Liver (tissue), 9 donors: ENCODE data around the gene PPM1B. TPM values are rescaled to one million over a fixed set of nuclear protein-coding genes. Genes with fewer than 3 reads are reported as not detected.

Experiments used
- DNase-seq: peaks from one replicate; pipeline ENCODE4 v3.0.0-alpha.2; 2017; ENCODE audit warnings: low spot score
- H3K27ac ChIP-seq, 2 donors: one replicate each; pipeline ENCODE4 v1.7.0; 2013; ENCODE audit warnings: inconsistent platforms in 2 of 2, low read length in 2 of 2, control low read depth in 1 of 2, low read depth in 1 of 2, mild to moderate bottlenecking in 1 of 2
- H3K27me3 ChIP-seq, 4 donors: one replicate each; pipeline versions ENCODE4 v1.6.1 to v1.7.0; 2013; ENCODE audit warnings: low read length in 3 of 4, inconsistent platforms in 1 of 4, mild to moderate bottlenecking in 1 of 4, moderate library complexity in 1 of 4; ENCODE audit not compliant: control insufficient read depth in 4 of 4, insufficient read depth in 4 of 4
- H3K36me3 ChIP-seq, 4 donors: one replicate each; pipeline versions ENCODE4 v1.6.1 to v1.7.0; 2013; ENCODE audit warnings: low read length in 3 of 4, mild to moderate bottlenecking in 3 of 4, low read depth in 1 of 4, moderate library complexity in 1 of 4; ENCODE audit not compliant: control insufficient read depth in 4 of 4, insufficient read depth in 3 of 4
- H3K4me1 ChIP-seq, 4 donors: one replicate each; pipeline versions ENCODE4 v1.6.1 to v1.7.0; 2013; ENCODE audit warnings: low read length in 3 of 4, mild to moderate bottlenecking in 3 of 4, moderate library complexity in 1 of 4; ENCODE audit not compliant: control insufficient read depth in 4 of 4, insufficient read depth in 4 of 4
- H3K4me3 ChIP-seq, 3 donors: one replicate each; pipeline versions ENCODE4 v1.6.1 to v1.7.0; 2013; ENCODE audit warnings: low read length in 3 of 3, control low read depth in 1 of 3, low read depth in 1 of 3, mild to moderate bottlenecking in 1 of 3
- H3K9ac ChIP-seq, 2 donors: one replicate each; pipeline ENCODE4 v1.7.0; 2013; ENCODE audit warnings: low read length in 2 of 2, mild to moderate bottlenecking in 2 of 2, moderate library complexity in 2 of 2, control low read depth in 1 of 2, low read depth in 1 of 2
- H3K9me3 ChIP-seq, 4 donors: one replicate each; pipeline versions ENCODE4 v1.6.1 to v1.7.0; 2013; ENCODE audit warnings: low read length in 3 of 4; ENCODE audit not compliant: control insufficient read depth in 4 of 4
- ATF3 ChIP-seq: IDR thresholded peaks from 2 replicates; pipeline ENCODE4 v1.6.1; 2016; ENCODE audit warnings: antibody characterized with exemption
- CTCF ChIP-seq: fragments of 150-350 bp; IDR thresholded peaks from 2 replicates; pipeline ENCODE4 v1.5.1; 2017; ENCODE audit warnings: improper control_type of control experiment, low read depth, low read length; ENCODE audit not compliant: missing input control
- EGR1 ChIP-seq, 2 donors: IDR thresholded peaks; 2 replicates each; pipeline ENCODE4 v1.6.1; 2016 to 2018; ENCODE audit warnings: antibody characterized with exemption in 2 of 2, low read depth in 2 of 2
- FOXA1 ChIP-seq: IDR thresholded peaks from 2 replicates; pipeline ENCODE4 v1.6.1; 2016; ENCODE audit warnings: antibody characterized with exemption
- FOXA2 ChIP-seq: IDR thresholded peaks from 2 replicates; pipeline ENCODE4 v1.6.1; 2016; ENCODE audit warnings: antibody characterized with exemption
- HNF4A ChIP-seq, 2 donors: conservative IDR thresholded peaks; 2 replicates each; pipeline ENCODE4 v1.6.1; 2016; ENCODE audit warnings: antibody characterized with exemption in 2 of 2, mild to moderate bottlenecking in 2 of 2
- HNF4G ChIP-seq: IDR thresholded peaks from 2 replicates; pipeline ENCODE4 v1.6.1; 2016; ENCODE audit warnings: antibody characterized with exemption
- JUND ChIP-seq, 2 donors: IDR thresholded peaks; 2 replicates each; pipeline ENCODE4 v1.6.1; 2016; ENCODE audit warnings: antibody characterized with exemption in 2 of 2
- MAX ChIP-seq: IDR thresholded peaks from 2 replicates; pipeline ENCODE4 v1.6.1; 2016; ENCODE audit warnings: antibody characterized with exemption
- NR2F2 ChIP-seq: IDR thresholded peaks from 2 replicates; pipeline ENCODE4 v1.6.1; 2016; ENCODE audit warnings: antibody characterized with exemption
- RAD21 ChIP-seq, 2 donors: IDR thresholded peaks; 2 replicates each; pipeline ENCODE4 v1.6.1; 2016; ENCODE audit warnings: antibody characterized with exemption in 2 of 2, mild to moderate bottlenecking in 2 of 2
- RXRA ChIP-seq, 2 donors: IDR thresholded peaks; 2 replicates each; pipeline ENCODE4 v1.6.1; 2017 to 2018; ENCODE audit warnings: antibody characterized with exemption in 2 of 2, mild to moderate bottlenecking in 1 of 2
- SP1 ChIP-seq: IDR thresholded peaks from 2 replicates; pipeline ENCODE4 v1.6.1; 2018; ENCODE audit warnings: antibody characterized with exemption, mild to moderate bottlenecking
- YY1 ChIP-seq: IDR thresholded peaks from 2 replicates; pipeline ENCODE4 v1.6.1; 2016; ENCODE audit warnings: antibody characterized with exemption, mild to moderate bottlenecking
- ZBTB33 ChIP-seq: IDR thresholded peaks from 2 replicates; pipeline ENCODE4 v1.6.1; 2016; ENCODE audit warnings: antibody characterized with exemption
- WGBS: extraction: QIAGEN DNeasy Blood & Tissue Kit; methylation state at CpG from one replicate; pipeline ENCODE4 v1.1.7; 2013; 5-methylcytosine and 5-hydroxymethylcytosine counted together
- polyA plus RNA-seq, 2 donors: library from polyadenylated mRNA; stranded (reverse) in 1 of 2; unstranded in 1 of 2; fragments of 200-250 nt in 1 of 2; fragments of >200 nt in 1 of 2; fragmentation: Nextera tagmentation in 1 of 2; extraction: Ambion mirVana in 1 of 2; gene quantifications; one replicate each; pipeline versions ENCODE4 v1.2.1 to v1.2.3, GENCODE V29; 2013 to 2015
- total RNA-seq, 2 donors: library from RNA; depleted of rRNA; stranded (reverse); fragments of >200 nt; gene quantifications; one replicate each; pipeline ENCODE4 v1.2.3, GENCODE V29; 2014
- donor health status: healthy.
- donor health status: healthy.
- donor health status: healthy.
- donor health status: healthy.
- donor health status: healthy.

The PPM1B gene
- total and polyA plus RNA-seq, 4 donors: 13.5 to 38.5 (median 30.8) TPM

- WGBS: 72% methylated on average over 2 of the region's 2 CpGs
- H3K36me3 ChIP-seq: no peaks in the 10 kb centered on the region
- no peaks in the 10 kb centered on the region for H3K27me3 ChIP-seq
- TF ChIP-seq MAX (no peak), EGR1 (IDR thresholded peaks at IDR 0.05; ENCODE audit: low read depth in 2 of 2) (no peak), ZBTB33 (no peak), ATF3 (no peak)
- H3K4me3 ChIP-seq: no peak overlapping the region
- H3K9me3 ChIP-seq: no peaks in the 10 kb centered on the region
- H3K9ac ChIP-seq: no peak overlapping the region
- H3K27ac ChIP-seq: no peak overlapping the region
- peaks cover 1 to 18% (median 12%) of the 10 kb centered on the region in 4 donors for H3K4me1 ChIP-seq
- no peak for DNase-seq
These were observed 74.2 kb downstream of the PPM1B start for GRCh38 chr2:44242904-44243303.

- H3K27me3 ChIP-seq: no peaks in the 10 kb centered on the region
- peak overlapping the region; percentile 37 to 91 for H3K27ac ChIP-seq
- no peaks in the 10 kb centered on the region for H3K9me3 ChIP-seq
- H3K9ac ChIP-seq: peak overlapping the region; percentile 7 to 94
- H3K4me3 ChIP-seq: peak overlapping the region; percentile 1 to 43 (median 41)
- peak; percentile 37 for DNase-seq
- 2% methylated on average over 12 of the region's 12 CpGs for WGBS
- H3K4me1 ChIP-seq: peaks cover 1 to 18% (median 12%) of the 10 kb centered on the region in 4 donors
- H3K36me3 ChIP-seq: no peaks in the 10 kb centered on the region
- TF ChIP-seq CTCF (peak; percentile 52), YY1 (peak; percentile 18), MAX (peak; percentile 68), EGR1 (IDR thresholded peaks at IDR 0.05; ENCODE audit: low read depth in 2 of 2) (no peak), RXRA (IDR thresholded peaks at IDR 0.05) (peak; percentile 16 to 34), ATF3 (no peak), FOXA1 (no peak), FOXA2 (no peak), JUND (IDR thresholded peaks at IDR 0.05) (peak in 1 of 2 donors; percentile 15), HNF4A (conservative IDR thresholded peaks at IDR 0.05) (peak in 1 of 2 donors; percentile 18), RAD21 (IDR thresholded peaks at IDR 0.05) (peak; percentile 84 to 85), ZBTB33 (no peak), SP1 (peak; percentile 18), NR2F2 (peak; percentile 36), HNF4G (no peak)
These were observed 75.6 kb downstream of the PPM1B start for GRCh38 chr2:44244135-44244871.
